ENCODE measurements around the gene IL17RB. TPM values are rescaled to one million over a fixed set of nuclear protein-coding genes. Genes with fewer than 3 reads are reported as not detected.

The IL17RB gene
- total RNA-seq, 2 experiments from 2014 or later, result 0.57 TPM; not detected in 1

DNA sequence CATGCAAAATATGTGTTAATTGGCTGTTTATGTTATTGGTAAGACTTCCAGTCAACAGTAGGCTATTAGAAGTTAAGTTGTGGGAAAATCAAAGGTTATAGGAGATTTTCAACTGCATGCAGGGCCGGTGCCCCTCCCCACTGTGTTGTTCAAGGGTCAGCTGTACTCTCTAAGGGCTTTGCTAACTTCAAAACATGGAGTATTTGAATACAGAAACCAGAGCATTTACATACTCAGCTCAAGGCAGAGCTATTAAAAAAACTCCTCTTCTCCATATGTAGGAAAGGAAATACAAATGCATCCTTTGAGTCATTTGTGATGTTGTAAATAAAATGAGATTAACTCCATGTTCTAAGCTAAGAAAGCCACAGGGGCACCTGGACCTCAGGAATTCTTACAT, 16.8 kb downstream of the IL17RB start:
- no peak for DNase-seq (ENCODE audit: low spot score)
- peaks cover 91% of the 10 kb centered on the region for H3K36me3 ChIP-seq (ENCODE audit: insufficient read depth, low read length)
- BruUV-seq (replicated peaks), result no TSS peak
- ChIA-PET CTCF (ENCODE audit: unreplicated experiment) (no interaction called here), POLR2A (interaction anchor here (0.7 to 1.6 kb wide), 3 partner anchors 16 to 18 kb away, joined by 3 to 5 read pairs (median 3); no protein-coding TSS in a partner anchor)
- H4K20me1 ChIP-seq (ENCODE audit: insufficient read depth, low read length), result no peaks in the 10 kb centered on the region; the same call in 1 of the 2 replicates
- H2AFZ ChIP-seq (ENCODE audit: low read length), result no peak overlapping the region
- no peak overlapping the region for H3K4me3 ChIP-seq (ENCODE audit: low read depth, low read length, poor library complexity, severe bottlenecking)
- no peak overlapping the region; the same call in 1 of the 2 replicates for H3K4me2 ChIP-seq (ENCODE audit: low read length)
- H3K4me1 ChIP-seq (ENCODE audit: insufficient read depth, low read length, poor library complexity, severe bottlenecking), result peaks cover 5% of the 10 kb centered on the region
- H3K27ac ChIP-seq (ENCODE audit: low read depth, low read length, poor library complexity, severe bottlenecking), result no peak overlapping the region
- H3K79me2 ChIP-seq (ENCODE audit: insufficient read depth, low read depth, low read length), result no peaks in the 10 kb centered on the region
- no peaks in the 10 kb centered on the region for H3K9me3 ChIP-seq (ENCODE audit: low read length)
- no peaks in the 10 kb centered on the region for H3K9me2 ChIP-seq (ENCODE audit: insufficient read depth, low read length)
- intact Hi-C loops (cut with micrococcal nuclease; ENCODE audit: unreplicated experiment), result no loop called here
- TF ChIP-seq, protein P1, sequence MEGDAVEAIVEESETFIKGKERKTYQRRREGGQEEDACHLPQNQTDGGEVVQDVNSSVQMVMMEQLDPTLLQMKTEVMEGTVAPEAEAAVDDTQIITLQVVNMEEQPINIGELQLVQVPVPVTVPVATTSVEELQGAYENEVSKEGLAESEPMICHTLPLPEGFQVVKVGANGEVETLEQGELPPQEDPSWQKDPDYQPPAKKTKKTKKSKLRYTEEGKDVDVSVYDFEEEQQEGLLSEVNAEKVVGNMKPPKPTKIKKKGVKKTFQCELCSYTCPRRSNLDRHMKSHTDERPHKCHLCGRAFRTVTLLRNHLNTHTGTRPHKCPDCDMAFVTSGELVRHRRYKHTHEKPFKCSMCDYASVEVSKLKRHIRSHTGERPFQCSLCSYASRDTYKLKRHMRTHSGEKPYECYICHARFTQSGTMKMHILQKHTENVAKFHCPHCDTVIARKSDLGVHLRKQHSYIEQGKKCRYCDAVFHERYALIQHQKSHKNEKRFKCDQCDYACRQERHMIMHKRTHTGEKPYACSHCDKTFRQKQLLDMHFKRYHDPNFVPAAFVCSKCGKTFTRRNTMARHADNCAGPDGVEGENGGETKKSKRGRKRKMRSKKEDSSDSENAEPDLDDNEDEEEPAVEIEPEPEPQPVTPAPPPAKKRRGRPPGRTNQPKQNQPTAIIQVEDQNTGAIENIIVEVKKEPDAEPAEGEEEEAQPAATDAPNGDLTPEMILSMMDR (conservative IDR thresholded peaks at IDR 0.05; ENCODE audit: low read length), result no peak
- TF ChIP-seq EZH2phosphoT487 (IDR thresholded peaks at IDR 0.05; ENCODE audit: borderline replicate concordance, low read depth, low read length), result no peak

DNA sequence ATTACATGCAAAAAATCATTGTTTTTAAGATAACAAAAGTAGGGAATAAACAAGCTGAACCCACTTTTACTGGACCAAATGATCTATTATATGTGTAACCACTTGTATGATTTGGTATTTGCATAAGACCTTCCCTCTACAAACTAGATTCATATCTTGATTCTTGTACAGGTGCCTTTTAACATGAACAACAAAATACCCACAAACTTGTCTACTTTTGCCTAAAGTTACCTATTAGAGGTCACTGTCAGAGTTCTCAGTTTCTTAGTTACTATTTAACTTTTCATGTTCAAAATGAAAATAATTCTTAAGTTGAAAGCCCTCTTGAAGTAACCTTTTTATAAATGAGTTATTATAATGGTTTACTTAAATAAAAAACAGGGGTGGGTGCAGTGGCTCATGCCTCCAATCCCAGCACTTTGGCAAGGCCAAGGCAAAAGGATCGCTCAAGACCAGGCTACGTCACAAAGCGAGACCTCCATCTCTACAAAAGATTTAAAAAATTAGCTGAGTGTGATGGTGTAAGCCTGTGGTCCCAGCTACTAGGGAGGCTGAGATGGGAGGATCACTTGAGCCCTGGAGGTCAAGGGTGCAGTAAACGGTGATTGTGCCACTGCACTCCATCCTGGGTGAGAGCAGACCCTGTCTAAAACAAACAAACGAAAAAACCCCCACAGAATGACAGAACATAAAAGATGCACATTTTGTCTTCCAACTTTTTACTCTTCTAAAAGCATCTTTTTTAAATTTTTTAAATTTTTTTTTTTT, 19.5 kb downstream of the IL17RB start:
- Histone ChIP-seq H2AFZ (ENCODE audit: low read length) (no peak overlapping the region), H3K4me2 (ENCODE audit: low read length) (no peak overlapping the region), H3K27ac (ENCODE audit: low read depth, low read length, poor library complexity, severe bottlenecking) (no peak overlapping the region), H3K36me3 (ENCODE audit: insufficient read depth, low read length) (peaks cover 97% of the 10 kb centered on the region), H3K4me1 (ENCODE audit: insufficient read depth, low read length, poor library complexity, severe bottlenecking) (peaks cover 5% of the 10 kb centered on the region), H4K20me1 (ENCODE audit: insufficient read depth, low read length) (no peaks in the 10 kb centered on the region), H3K9me2 (ENCODE audit: insufficient read depth, low read length) (no peaks in the 10 kb centered on the region), H3K79me2 (ENCODE audit: insufficient read depth, low read depth, low read length) (no peaks in the 10 kb centered on the region), H3K4me3 (ENCODE audit: low read depth, low read length, poor library complexity, severe bottlenecking) (no peak overlapping the region), H3K9me3 (ENCODE audit: low read length) (no peaks in the 10 kb centered on the region)
- TF ChIP-seq, protein P1 (conservative IDR thresholded peaks at IDR 0.05; ENCODE audit: low read length), result no peak
- no peak for TF ChIP-seq EZH2phosphoT487 (IDR thresholded peaks at IDR 0.05; ENCODE audit: borderline replicate concordance, low read depth, low read length)
- ChIA-PET POLR2A (interaction anchor here (0.6 kb wide), 1 partner anchor 122 kb away, joined by 3 read pairs; no protein-coding TSS in a partner anchor), CTCF (ENCODE audit: unreplicated experiment) (no interaction called here)
- DNase-seq (ENCODE audit: low spot score), result no peak
- intact Hi-C loops (cut with micrococcal nuclease; ENCODE audit: unreplicated experiment), result no loop called here
- no TSS peak for BruUV-seq (replicated peaks)

All from OCI-LY7 (cell line).